Activated CD8-positive, alpha-beta T cell treated with anti-CD3 and anti-CD28 coated beads for 36 hours (primary cell): Measurements from ENCODE around the gene TFE3. TPM values are rescaled to one million over a fixed set of nuclear protein-coding genes. Genes with fewer than 3 reads are reported as not detected.

Experiments
- ATAC-seq: fragments of 200-7000 bp; cut with Tn5 transposase; one replicate; pipeline ENCODE4 v1.10.0; 2021; ENCODE audit warnings: mild to moderate bottlenecking, moderate library complexity
- CTCF ChIA-PET: fragments of 350-600 bp; sonication (Branson Sonifier 250); formaldehyde crosslinking; loops from one replicate; lab custom pipeline; 2021; ENCODE audit warnings: antibody characterized with exemption; lab: Charles Lee
- POLR2A ChIA-PET: fragments of 350-600 bp; sonication (Branson Sonifier 250); formaldehyde crosslinking; loops from one replicate; lab custom pipeline; 2021; ENCODE audit warnings: antibody characterized with exemption; lab: Charles Lee
- DNase-seq: peaks from one replicate; pipeline ENCODE4 v3.0.0-alpha.2; 2020
- H3K27ac Mint-ChIP-seq: one replicate; pipeline ENCODE4 v1.8.0; 2021; ENCODE audit warnings: mild to moderate bottlenecking, mixed read lengths
- H3K27me3 Mint-ChIP-seq: one replicate; pipeline ENCODE4 v1.8.0; 2021; ENCODE audit warnings: mixed read lengths
- H3K36me3 Mint-ChIP-seq: one replicate; pipeline ENCODE4 v1.8.0; 2021; ENCODE audit warnings: low read depth, mixed read lengths
- H3K4me1 Mint-ChIP-seq: one replicate; pipeline ENCODE4 v1.8.0; 2021; ENCODE audit warnings: low read depth, mixed read lengths
- H3K4me3 Mint-ChIP-seq: one replicate; pipeline ENCODE4 v1.8.0; 2021; ENCODE audit warnings: mild to moderate bottlenecking, moderate library complexity, mixed read lengths
- H3K9me3 Mint-ChIP-seq: one replicate; pipeline ENCODE4 v1.8.0; 2021; ENCODE audit warnings: mixed read lengths
- intact Hi-C: fragments of 100-400 bp; cut with micrococcal nuclease; formaldehyde crosslinking; loops from one replicate; pipeline ENCODE4 v1.10.0; 2022
- total RNA-seq, 2 experiments: library from RNA; stranded (reverse); gene quantifications; one replicate each; pipeline ENCODE4 v1.2.3, GENCODE V29; 2021
- TF ChIP-seq, protein P1 (sequence below): fragments of 200-600 bp; IDR thresholded peaks from one replicate; pipeline ENCODE4 v1.8.0; 2022; ENCODE audit warnings: antibody characterized with exemption, mild to moderate bottlenecking

The TFE3 gene
- total RNA-seq, 2 experiments from 2014 or later: 17.9 to 19.5 TPM

DNA sequence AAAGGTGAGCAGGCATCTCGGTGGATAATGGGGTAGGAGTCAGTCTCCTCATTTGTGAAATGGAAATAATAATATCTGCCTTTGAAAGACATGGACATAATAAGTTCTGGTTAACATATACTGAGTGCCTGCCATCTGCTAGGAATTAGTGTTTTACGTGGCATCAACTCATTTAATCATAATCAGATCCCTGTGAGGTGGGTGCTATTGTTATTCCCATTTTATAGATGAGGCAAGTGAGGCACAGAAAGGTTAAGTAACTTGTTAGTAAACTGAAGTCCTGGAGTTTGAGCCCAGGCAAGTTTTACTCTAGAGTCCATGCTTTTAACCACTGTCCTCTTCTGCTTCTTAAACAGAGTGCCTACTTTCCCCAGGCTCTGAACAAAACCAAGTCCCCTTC lies 23.1 kb upstream of the TFE3 start:
- H3K9me3 Mint-ChIP-seq: no peaks in the 10 kb centered on the region
- H3K4me1 Mint-ChIP-seq: no peaks in the 10 kb centered on the region
- no peaks in the 10 kb centered on the region for H3K27me3 Mint-ChIP-seq
- no peak overlapping the region for H3K27ac Mint-ChIP-seq
- ChIA-PET POLR2A (no interaction called here), CTCF (no interaction called here)
- ATAC-seq (no peak), DNase-seq (no peak)
- H3K4me3 Mint-ChIP-seq: no peak overlapping the region
- H3K36me3 Mint-ChIP-seq: peaks cover 1% of the 10 kb centered on the region
- TF ChIP-seq, protein P1, sequence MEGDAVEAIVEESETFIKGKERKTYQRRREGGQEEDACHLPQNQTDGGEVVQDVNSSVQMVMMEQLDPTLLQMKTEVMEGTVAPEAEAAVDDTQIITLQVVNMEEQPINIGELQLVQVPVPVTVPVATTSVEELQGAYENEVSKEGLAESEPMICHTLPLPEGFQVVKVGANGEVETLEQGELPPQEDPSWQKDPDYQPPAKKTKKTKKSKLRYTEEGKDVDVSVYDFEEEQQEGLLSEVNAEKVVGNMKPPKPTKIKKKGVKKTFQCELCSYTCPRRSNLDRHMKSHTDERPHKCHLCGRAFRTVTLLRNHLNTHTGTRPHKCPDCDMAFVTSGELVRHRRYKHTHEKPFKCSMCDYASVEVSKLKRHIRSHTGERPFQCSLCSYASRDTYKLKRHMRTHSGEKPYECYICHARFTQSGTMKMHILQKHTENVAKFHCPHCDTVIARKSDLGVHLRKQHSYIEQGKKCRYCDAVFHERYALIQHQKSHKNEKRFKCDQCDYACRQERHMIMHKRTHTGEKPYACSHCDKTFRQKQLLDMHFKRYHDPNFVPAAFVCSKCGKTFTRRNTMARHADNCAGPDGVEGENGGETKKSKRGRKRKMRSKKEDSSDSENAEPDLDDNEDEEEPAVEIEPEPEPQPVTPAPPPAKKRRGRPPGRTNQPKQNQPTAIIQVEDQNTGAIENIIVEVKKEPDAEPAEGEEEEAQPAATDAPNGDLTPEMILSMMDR: no peak
- intact Hi-C loops: no loop called here

DNA sequence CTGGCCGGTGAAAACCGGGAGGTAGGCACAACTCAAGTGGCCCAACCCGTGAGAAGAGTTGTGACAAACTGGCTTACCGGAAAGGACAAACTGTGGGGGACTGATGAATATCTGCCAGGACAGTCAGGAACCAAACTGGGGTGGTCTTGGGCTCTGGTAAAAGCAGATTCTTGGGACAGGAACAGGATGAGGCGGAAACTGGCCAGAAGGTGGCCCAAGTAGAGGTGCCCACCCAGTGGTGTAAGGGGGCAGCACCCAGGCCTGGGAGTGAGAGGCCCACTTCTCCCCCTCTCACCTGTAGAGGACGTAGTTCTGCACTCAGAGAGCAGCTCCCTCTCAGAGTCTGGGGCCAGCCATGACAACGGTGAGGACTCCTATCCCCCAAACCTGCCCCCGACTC lies 21.6 kb upstream of the TFE3 start:
- Mint-ChIP-seq H3K36me3 (no peaks in the 10 kb centered on the region), H3K27me3 (no peaks in the 10 kb centered on the region), H3K4me3 (no peak overlapping the region), H3K9me3 (no peaks in the 10 kb centered on the region), H3K27ac (no peak overlapping the region), H3K4me1 (no peaks in the 10 kb centered on the region)
- DNase-seq (no peak), ATAC-seq (no peak)
- ChIA-PET POLR2A (no interaction called here), CTCF (no interaction called here)
- TF ChIP-seq, protein P1: no peak
- intact Hi-C loops: no loop called here

DNA sequence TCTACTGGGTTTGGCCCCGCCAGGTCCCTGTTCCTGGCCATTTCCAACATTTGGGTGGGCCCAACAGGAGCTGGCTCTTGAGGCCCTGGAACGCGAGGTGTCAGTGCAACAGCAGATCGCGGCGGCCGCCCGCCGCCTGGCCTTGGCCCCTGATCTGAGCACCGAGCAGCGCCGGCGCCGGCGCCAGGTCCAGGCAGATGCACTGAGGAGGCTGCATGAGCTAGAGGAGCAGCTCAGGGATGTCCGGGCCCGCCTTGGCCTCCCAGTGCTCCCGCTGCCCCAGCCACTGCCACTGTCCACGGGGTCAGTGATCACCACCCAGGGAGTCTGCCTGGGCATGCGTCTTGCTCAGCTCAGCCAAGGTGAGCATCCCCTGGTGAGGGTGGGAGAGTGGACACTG lies 21.1 kb upstream of the TFE3 start:
- POLR2A ChIA-PET: no interaction called here
- Mint-ChIP-seq H3K36me3 (no peaks in the 10 kb centered on the region), H3K27me3 (no peaks in the 10 kb centered on the region), H3K4me1 (no peaks in the 10 kb centered on the region), H3K4me3 (no peak overlapping the region), H3K9me3 (no peaks in the 10 kb centered on the region), H3K27ac (no peak overlapping the region)
- CTCF ChIA-PET: no interaction called here
- DNase-seq: no peak
- ATAC-seq: no peak
- TF ChIP-seq, protein P1: no peak
- intact Hi-C loops: no loop called here

DNA sequence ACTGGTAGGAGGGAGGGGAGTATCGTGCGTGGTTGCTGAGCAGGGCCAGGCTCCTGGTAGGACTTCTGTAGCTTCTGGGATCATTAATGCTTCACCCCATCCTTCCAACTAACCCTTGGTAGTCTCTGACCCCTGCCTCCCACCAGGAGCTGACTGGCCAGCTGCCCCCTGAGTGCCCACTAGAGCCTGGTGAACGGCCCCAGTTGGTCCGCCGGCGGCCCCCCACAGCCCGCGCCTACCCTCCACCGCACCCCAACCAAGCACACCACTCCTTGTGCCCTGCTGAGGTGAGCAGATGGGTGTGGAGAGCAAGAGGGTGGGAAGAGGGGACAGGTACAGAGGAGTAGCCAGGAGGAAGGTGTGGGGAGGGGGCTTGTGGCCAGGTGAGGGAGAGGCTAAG lies 20.6 kb upstream of the TFE3 start:
- no peak for DNase-seq
- Mint-ChIP-seq H3K36me3 (no peaks in the 10 kb centered on the region), H3K9me3 (no peaks in the 10 kb centered on the region), H3K27me3 (no peaks in the 10 kb centered on the region), H3K4me3 (no peak overlapping the region), H3K27ac (no peak overlapping the region), H3K4me1 (no peaks in the 10 kb centered on the region)
- intact Hi-C loops: no loop called here
- TF ChIP-seq, protein P1: no peak
- ATAC-seq: no peak
- ChIA-PET POLR2A (no interaction called here), CTCF (no interaction called here)

DNA sequence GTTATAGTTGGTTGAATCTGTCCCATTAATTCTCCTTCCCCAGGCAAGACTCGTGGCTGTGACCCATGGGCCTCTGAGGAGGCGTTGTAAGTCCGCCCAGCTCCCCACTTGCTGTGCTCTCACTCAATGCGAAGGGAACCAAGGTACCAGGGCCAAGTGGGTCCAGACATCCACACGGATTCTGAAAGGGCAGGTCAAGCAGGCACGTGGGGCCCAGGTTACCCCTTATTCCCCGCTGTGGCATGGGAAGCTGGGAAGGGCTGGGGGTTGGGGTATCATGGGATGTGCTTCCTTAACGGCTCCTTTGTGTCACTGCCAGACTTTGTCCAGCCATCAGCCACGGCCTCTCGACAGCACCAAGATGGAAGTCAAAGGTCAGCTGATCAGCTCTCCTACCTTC lies 18.8 kb upstream of the TFE3 start:
- CTCF ChIA-PET: no interaction called here
- ATAC-seq: no peak
- Mint-ChIP-seq H3K9me3 (no peaks in the 10 kb centered on the region), H3K36me3 (no peaks in the 10 kb centered on the region), H3K4me3 (no peak overlapping the region), H3K4me1 (peaks cover 10% of the 10 kb centered on the region), H3K27ac (no peak overlapping the region), H3K27me3 (no peaks in the 10 kb centered on the region)
- no peak for DNase-seq
- intact Hi-C loops: no loop called here
- TF ChIP-seq, protein P1: no peak
- POLR2A ChIA-PET: interaction anchor here (1.3 to 1.4 kb wide), 2 partner anchors 8 to 18 kb away, joined by 3 read pairs; partner anchors contain the start of gene WDR45
